Right kidney (tissue), 1 donor: ENCODE data around the gene OCRL.
A peak's percentile ranks its signal among the peaks of the same experiment; 100 is the strongest.

Source experiments
- DNase-seq: peaks from one replicate; pipeline ENCODE4 v3.0.0-alpha.2; 2016

The OCRL gene

GRCh38 chrX:129636175-129636681, 96.2 kb downstream of the OCRL start:
- DNase-seq, result no peak

- peak; percentile 35 for DNase-seq
These were observed 97.4 kb downstream of the OCRL start for GRCh38 chrX:129637217-129638109.

- DNase-seq, result no peak
These were observed 98.9 kb downstream of the OCRL start for GRCh38 chrX:129638917-129639316.

- DNase-seq, result no peak
These were observed 100.7 kb downstream of the OCRL start for GRCh38 chrX:129640737-129641136.

GRCh38 chrX:129641469-129641868, 101.4 kb downstream of the OCRL start:
- no peak for DNase-seq

GRCh38 chrX:129641941-129642340, 101.9 kb downstream of the OCRL start:
- no peak for DNase-seq
